ENCODE results near the gene GALM. TPM values are rescaled to one million over a fixed set of nuclear protein-coding genes. Genes with fewer than 3 reads are reported as not detected.

Gene GALM
- total RNA-seq: 52.4 and 57.6 TPM in 2 replicates

DNA sequence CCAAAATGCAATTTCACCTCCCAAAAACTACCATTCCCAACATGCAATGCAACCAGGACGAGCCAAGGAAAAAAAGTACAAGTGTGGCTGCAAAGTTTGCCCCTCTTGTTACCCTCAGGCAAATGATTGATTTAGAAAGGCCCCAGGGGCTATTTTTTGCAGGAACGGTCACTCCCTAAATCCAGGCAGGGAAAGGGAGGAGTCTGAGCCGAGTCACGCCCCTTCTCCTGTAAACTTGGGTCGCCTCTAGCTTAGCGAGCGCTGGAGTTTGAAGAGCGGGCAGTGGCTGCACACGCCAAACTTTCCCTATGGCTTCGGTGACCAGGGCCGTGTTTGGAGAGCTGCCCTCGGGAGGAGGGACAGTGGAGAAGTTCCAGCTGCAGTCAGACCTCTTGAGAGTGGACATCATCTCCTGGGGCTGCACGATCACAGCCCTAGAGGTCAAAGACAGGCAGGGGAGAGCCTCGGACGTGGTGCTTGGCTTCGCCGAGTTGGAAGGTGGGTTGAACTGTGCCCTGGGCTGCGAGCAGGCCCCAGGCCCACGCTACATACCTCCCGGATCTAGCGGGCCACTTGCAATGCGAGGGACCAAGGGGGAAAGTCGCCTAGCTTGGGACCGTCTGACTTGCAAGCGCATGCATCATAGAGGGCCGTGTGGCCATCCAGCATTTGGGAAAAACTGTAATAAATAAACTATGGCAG lies at the start of gene GALM:
TSS of gene GALM (plus strand) at position 261 of the 702 bp plus-strand sequence. CDS start at position 309, 48 bp downstream.
- intact Hi-C loops (cut with micrococcal nuclease): loop anchor here (2.0 to 5.0 kb wide), 4 partner anchors 289 to 1699 kb away; partner anchors contain the start of genes ATL2 and STRN

DNA sequence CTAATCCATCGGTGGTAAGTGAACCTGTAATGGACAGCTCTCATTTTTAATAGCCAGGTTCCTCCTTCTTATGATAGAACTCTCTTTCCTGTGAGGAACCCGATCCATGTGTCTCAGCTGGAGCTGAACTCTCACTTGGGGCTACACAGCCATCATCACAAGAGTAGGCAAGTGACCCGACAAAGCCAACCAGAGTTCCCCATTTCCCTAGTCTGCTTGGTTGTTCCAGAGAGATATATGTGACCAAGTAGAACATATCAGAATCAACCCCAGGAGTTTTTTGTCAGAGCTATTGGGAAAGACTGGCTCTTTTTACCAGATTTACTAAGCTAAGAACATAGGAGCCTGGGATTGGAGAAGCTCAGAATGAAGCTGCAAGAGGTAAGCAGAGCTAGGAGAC lies 48.6 kb upstream of the GALM start:
- intact Hi-C loops (cut with micrococcal nuclease): no loop called here

DNA sequence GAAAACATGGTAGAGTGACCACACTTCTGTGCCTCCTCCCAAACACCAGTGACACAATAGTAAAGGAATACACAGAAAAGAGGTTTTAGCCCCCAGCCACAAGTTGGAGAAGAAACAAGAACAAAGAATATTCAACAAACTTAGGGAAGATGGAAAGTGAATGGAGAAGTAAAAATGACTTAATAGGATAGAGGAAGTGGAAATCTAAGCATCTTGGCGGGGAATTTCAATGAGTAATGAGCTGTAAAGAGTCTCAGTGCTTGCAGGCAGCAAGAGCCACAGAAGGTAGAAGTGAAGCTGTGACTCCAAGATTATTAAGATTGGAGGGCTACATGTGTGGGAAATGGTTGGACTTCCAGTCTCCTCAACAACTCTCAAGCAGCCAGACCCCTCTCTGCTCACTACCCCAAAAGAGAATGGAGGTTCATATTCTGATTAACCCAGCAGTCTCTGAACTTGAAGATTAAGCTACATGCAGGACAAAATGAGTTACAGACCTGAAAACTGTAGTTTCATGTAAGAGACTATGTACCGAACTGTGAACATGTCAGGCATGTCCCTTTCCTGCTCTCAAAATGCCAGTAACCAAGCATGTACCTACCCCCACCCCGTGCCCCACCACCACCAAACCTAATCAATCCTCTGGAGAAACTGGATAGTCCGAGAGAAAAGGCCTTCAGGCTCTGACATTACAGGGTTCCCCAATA lies 46.3 kb upstream of the GALM start:
- intact Hi-C loops (cut with micrococcal nuclease): no loop called here

DNA sequence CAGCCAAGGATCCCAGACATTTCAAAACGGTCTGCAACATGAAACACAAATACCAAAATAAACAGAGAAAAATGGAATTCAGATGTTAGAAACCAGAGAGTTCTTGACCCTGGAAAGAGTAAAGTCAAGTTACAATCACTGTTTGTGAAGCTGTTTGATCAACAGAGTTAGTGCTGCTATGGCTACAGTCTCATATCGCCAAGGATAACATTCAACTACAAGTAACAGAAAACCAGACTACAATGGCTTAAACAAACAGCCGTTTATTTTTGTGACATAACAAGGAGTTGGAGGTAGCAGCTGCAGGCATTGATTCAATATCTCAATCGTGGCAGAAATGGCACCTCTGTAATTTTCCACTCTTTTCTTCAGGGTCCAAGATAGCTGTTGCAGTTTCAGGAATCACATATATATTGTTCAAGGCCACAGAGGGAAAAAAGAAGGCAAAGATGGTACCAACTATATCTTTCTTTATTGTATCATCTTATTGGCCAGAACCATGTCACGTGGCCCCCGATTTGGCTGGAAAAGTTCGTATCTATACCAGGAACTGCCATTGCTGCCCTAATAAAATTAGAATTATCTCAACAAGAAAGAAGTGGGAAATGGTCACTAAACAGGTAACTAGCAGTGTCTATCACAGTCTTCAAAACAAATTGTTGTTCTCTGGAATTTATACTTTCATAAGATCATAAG lies 45.5 kb upstream of the GALM start:
- intact Hi-C loops (cut with micrococcal nuclease): no loop called here

DNA sequence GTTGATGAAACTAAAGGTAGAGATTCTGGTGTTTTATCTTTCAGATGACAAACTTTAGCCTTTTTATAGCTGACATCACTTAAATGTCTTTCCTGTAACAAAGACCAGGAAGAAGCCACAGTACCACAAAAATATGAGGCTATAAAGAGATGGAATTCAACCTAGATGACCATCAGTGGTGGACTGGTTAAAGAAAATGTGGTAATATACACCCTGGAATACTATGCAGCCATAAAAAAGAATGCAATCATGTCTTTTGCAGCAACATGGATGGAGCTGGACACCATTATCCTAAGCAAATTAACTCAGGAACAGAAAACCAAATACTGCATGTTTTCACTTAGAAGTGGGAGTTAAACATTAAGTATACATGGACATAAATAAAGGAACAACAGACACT lies 44.9 kb upstream of the GALM start:
- intact Hi-C loops (cut with micrococcal nuclease): no loop called here

DNA sequence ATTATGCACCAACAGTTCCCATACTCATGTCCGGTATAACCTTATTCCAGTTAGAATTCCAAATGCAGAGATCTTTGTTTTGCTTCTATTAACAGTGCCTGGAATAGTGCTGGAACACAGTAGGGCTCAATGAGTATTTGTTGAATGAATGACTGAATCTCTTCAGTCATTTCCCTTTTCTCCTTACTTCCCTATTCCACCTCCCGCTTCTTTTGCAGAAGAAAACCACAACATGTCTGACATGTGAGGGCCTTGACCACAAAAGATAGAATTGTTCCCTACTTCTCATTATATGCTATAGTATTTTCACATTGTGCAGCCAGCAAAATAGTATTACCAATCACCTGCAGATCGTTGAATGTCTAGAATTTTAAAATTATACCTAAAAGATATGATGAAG lies 43.7 kb upstream of the GALM start:
- intact Hi-C loops (cut with micrococcal nuclease): no loop called here

DNA sequence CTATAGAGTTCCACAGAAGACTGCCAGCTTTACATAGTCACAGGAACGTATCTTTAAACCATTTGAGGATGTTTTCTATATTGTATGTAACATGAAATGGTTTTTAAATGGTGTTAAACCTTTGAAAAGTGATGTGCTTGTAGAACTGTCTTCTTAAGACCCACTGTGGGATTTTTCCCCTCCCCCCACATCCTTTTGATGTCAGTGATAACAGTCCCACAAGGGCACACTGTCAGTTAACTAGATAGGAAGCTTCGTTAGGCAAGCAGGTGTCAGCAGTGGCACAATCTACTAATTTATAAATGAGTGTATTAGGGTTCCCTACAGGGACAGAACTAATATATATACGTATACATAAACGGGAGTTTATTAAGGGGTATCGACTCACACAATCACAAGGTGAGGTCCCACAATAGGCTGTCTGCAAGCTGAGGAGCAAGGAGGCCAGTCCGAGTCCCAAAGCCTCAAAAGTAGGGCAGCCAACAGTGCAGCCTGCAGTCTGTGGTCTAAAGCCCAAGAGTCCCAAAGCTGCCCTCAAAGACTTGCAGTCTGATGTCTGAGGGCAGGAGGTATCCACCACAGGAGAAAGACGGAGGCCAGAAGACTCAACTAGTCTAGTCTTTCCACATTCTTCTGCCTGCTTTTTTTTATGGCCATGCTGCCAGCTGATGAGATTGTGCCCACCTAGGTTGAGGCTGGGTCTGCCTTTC lies 39.4 kb upstream of the GALM start:
- intact Hi-C loops (cut with micrococcal nuclease): loop anchor here (2.0 kb wide), 2 partner anchors 16 kb away; no protein-coding TSS in a partner anchor

DNA sequence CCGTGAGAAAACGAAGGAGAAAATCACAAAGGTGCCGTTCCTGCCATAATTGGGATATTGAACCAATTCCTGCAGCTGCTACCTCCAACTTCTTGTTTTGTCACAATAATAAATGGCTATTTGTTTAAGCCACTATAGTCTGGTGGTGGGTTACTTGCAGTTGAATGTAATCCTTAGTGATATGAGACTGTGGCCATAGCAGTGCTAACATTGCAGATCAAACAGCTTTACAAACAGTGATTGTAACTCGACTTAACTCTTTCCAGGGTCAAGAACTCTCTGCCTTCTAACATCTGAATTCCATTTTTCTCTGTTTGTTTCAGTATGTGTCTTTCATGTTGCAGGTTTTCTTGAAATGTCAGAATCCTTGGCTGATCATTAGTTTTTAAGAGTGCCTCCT lies 38.5 kb upstream of the GALM start:
- intact Hi-C loops (cut with micrococcal nuclease): loop anchor here (2.0 kb wide), 2 partner anchors 15 to 17 kb away; no protein-coding TSS in a partner anchor

DNA sequence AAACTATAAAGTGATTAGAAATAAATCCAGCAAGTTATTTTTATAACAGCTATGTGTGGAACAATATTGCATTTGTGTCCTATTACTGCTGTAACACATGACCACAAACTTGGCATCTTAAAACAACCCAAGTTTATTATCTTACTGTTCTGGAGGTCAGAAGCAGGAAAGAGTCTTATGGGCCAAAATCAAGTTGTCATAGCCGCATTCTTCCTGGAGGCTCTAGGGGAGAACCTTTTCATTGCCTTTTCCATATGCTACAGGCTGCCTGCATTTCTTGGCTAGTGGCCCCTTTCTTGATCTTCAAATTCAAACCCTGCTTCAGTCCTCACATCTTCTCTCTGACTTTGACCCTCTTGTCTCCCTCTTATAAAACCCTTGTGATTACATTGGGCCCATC lies 36.2 kb upstream of the GALM start:
- intact Hi-C loops (cut with micrococcal nuclease): no loop called here

DNA sequence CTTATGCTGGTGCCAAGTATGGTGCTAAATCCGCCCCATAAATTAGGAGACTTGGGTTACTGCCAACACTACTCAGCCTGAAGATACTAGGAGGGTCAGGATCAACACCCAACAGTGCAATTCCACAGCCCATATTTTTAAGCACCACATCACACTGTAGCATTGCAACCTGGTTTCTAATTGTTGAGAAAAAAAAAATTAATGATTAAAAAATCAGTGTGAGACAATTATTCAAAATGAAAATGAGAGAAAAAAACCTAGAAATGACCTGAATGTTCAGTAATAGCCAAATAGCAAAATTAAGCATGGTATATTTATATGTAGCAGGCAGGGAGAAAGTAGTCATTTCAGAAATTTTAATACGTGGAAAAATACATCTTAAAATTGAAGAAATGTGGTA lies 33.9 kb upstream of the GALM start:
- intact Hi-C loops (cut with micrococcal nuclease): no loop called here

DNA sequence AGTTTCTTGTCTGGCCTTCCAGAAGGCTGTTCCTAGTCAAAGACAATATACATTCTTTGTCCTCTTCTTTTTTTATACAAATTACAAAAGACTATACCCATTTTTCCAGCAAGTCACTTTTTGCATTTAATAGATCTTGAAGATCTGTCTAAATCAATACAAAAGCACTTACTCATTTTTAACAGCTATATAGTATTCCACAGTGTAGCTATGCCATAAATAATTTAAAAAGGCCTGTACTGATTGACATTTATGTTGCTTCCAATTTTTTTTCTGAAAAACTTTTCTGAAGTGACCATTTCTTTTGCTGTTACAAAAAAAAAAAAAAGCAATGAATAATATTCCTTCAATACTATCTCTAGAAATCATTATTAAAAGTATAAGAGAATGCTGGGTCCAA lies 32.9 kb upstream of the GALM start:
- intact Hi-C loops (cut with micrococcal nuclease): no loop called here

DNA sequence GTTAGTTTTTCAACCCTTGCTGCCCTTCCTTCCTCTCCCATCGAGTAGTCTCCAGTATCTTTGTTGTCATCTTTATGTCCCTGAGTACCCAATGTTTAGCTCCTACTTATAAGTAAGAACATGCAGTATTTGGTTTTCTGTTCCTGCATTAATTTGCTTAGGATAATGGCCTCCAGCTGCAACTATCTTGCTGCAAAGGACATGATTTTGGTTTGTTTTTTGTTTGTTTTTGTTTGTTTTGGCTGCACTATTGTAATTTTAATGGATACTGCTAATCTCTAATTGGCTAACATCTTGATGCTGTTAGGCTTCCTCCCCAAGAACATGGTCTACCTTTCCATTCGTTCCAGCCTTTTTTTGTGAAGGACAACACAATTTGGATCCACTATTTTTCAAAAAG lies 32.0 kb upstream of the GALM start:
- intact Hi-C loops (cut with micrococcal nuclease): no loop called here

DNA sequence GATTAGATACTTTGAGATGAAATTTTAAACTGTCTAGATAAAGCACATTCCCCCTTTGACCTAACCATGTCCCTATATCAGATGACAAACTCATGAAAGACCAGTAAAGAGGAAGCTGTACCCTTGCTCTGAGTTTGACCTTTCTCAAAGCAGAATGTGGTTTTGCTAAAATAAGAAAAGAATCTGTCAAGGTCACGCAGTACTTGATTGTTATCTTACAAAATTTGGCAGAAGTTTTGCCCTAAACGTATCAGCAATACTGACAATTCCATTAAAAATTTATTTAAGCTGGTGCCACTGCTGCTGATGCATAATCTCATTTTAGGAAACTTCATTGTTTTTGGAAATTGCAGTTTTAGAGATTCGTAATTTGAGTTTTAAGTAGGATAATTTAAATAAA lies 31.2 kb upstream of the GALM start:
- intact Hi-C loops (cut with micrococcal nuclease): no loop called here

DNA sequence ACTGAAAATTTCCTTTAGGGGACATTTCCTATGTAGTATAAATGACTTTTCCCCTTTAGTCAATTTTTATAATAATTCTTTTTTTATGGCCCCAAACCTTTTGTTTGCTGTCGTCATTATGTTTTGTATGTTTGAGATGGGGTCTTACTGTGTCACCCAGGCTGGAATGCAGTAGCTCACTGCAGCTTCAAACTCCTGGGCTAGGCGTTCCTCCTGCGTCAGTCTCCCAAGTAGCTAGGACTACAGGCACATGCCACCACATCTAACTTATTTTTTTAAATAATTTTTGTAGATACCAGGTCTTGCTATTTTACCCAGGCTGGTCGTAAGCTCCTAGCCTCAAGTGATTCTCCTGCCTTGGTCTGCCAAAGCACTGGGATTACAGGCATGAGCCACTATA lies 30.8 kb upstream of the GALM start:
- intact Hi-C loops (cut with micrococcal nuclease): no loop called here

DNA sequence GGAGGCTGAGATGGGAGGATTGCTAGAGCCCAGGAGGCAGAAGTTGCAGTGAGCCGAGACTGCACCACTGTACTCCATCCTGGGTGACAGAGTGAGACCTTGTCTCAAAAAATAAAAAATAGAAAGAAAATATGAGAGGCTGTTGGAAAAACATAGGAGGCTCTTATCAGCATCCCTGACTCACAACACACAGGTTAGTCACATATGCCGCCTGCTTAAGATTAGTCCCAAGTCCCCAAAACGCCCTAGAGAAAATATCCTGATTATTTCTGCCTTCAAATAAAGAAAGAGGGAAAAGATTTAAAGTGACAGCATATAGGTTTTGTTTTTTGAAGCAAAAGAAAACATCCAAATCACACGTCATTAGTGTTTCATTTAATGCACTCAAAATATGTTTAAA lies 29.8 kb upstream of the GALM start:
- intact Hi-C loops (cut with micrococcal nuclease): no loop called here

DNA sequence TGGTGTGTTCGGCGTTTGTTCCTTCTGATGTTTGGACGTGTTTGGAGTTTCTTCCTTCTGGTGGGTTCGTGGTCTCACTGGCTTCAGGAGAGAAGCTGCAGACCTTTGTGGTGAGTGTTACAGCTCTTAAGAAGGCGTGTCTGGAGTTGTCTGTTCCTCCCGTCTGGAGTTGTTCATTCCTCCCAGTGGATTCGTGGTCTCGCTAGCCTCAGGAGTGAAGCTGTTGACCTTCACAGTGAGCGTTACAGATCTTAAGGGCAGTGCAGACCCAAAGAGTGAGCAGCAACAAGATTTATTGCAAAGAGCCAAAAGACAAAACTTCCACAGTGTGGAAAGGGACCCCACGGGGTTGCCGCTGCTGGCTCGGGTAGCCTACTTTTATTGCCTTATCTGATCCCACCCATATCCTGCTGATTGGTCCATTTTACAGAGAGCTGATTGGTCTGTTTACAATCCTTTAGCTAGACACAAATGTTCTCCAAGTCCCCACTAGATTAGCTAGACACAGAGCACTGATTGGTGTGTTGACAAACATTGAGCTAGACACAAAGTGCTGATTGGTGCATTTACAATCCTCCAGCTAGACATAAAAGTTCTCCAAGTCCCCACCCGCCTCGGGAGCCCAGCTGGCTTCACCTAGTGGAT lies 23.4 kb upstream of the GALM start:
- intact Hi-C loops (cut with micrococcal nuclease): loop anchor here (1.0 to 2.0 kb wide), 4 partner anchors 11 to 39 kb away; no protein-coding TSS in a partner anchor

DNA sequence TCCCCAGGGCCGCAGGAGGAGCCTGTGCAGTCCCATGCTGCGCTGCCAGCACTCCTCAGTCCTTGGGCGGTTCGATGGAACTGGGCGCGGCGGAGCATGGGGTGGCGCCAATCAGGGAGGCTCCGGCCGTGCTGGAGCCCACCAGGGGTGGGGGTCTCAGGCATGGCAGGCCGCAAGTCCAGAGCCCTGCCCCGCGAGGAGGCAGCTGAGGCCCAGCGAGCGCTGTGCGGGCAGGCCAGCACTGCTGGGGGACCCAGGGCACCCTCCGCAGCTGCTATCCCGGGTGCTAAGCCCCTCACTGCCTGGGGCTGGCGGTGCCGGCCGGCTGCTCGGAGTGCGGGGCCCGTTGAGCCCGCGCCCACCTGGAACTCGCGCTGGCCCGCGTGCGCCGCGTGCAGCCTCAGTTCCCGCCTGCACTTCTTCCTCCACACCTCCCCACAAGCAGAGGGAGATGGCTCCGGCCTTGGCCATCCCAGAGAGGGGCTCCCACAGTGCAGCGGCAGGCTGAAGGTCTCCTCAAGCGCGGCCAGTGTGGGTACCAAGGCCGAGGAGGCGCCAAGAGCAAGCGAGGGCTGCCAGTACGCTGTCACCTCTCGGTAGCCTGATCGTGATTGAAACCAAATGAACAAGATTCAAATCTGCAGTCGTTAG lies 22.8 kb upstream of the GALM start:
- intact Hi-C loops (cut with micrococcal nuclease): loop anchor here (1.0 to 2.0 kb wide), 4 partner anchors 10 to 40 kb away; no protein-coding TSS in a partner anchor

DNA sequence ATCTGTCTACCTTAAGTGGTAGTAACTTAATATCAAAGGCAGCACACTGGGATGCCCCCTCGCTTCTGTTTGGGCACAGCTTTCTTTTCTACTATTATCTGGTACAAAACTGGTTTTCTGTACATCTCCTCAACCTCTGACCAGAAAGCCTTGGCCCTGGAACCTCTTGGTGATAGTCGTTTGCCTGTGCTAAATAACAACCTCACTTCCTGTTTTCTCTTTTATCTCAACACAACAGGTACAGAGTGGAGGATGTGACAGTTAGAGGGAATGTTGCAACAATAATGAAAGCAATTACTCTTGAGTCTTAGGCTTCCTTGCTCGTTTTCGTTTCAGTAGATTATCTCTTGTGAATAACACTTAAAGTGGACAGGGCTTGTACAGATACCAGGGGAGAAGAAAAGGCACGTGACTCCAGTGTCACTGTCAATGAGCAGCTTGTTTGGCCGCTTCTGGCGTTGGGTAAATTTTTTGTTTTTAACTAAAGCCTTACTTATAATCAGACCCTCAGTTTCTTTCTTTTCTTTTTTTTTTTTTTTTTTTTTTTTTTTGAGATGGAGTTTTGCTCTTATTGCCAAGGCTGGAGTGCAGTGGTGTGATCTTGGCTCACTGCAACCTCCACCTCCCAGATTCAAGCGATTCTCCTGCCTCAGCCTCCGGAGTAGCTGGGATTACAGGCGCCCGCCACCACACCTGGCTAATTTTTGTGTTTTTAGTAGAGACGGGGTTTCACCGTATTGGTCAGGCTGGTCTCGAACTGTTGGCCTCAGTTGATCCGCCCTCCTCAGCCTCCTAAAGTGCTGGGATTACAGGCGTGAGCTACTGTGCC lies 22.0 kb upstream of the GALM start:
- intact Hi-C loops (cut with micrococcal nuclease): loop anchor here (1.0 to 2.0 kb wide), 6 partner anchors 9 to 107 kb away; partner anchors contain the start of gene SRSF7

DNA sequence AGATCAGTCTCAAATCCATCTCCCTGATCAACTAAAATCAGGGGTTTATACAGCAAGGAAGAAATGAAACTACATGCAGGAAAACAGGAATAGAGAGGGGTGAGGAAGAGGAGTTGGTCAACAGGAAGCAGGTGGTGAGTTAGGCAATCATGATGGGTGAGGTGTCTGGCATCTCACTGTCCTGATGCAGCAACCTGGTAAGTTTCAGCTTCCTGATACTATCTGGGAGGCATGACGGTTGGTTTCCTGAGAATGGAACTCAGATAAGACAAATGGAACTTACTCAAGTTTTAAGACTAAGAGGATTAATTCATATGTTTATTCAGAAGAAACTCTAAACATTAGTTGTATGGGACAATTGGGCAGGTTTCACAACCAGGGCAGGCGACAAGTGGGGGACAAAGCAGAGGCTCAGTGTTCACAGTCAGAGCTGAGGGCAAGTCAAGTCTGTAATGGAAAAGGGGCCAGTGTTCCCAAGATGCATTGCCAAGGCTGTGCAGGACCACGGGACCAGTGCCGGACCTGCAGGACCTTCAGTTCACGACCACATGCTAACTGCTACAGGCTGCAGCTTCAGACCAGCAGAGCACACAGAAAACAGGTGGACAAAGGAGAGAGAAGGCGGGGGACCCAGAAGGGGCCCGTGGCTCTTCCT lies 17.7 kb upstream of the GALM start:
- intact Hi-C loops (cut with micrococcal nuclease): no loop called here

Measured in T-helper 1 cell treated with Interleukin-12 subunit alpha and Interleukin-12 subunit beta and Interleukin-4 antibody, amounts not matched to agents 30 ng/mL and 1 ng/mL, for 36 hours (primary cell).